Sigmoid colon (tissue), 7 donors: Measurements from ENCODE around the gene GMNN. TPM values are rescaled to one million over a fixed set of nuclear protein-coding genes. Genes with fewer than 3 reads are reported as not detected.

Experiments used
- DNase-seq: peaks from one replicate; pipeline ENCODE4 v3.0.0-alpha.2; 2019
- H3K27ac ChIP-seq, 4 donors: fragments of 200-600 bp; sonication (generic); one replicate each; pipeline ENCODE4 v1.5.1; 2016 to 2019; ENCODE audit warnings: mild to moderate bottlenecking in 1 of 4
- H3K27me3 ChIP-seq, 3 donors: fragments of 200-600 bp; sonication (generic); one replicate each; pipeline ENCODE4 v1.5.1; 2019; ENCODE audit warnings: mild to moderate bottlenecking in 1 of 3
- H3K36me3 ChIP-seq, 4 donors: fragments of 200-600 bp; sonication (generic); one replicate each; pipeline ENCODE4 v1.5.1; 2016 to 2019
- H3K4me1 ChIP-seq, 4 donors: fragments of 200-600 bp; sonication (generic); one replicate each; pipeline ENCODE4 v1.5.1; 2017 to 2019
- H3K4me3 ChIP-seq, 4 donors: fragments of 200-600 bp; sonication (generic); one replicate each; pipeline ENCODE4 v1.5.1; 2017 to 2019; ENCODE audit warnings: mild to moderate bottlenecking in 2 of 4, moderate library complexity in 1 of 4
- H3K9me3 ChIP-seq, 4 donors: fragments of 200-600 bp in 3 of 4; sonication (generic) in 3 of 4; one replicate each; pipeline versions ENCODE4 v1.5.1 to v1.6.1; 2013 to 2019
- CTCF ChIP-seq, 4 experiments: fragments of 450-650 bp in 3 of 4; fragments of 200-600 bp in 1 of 4; IDR thresholded peaks; one replicate each; pipeline ENCODE4 v1.5.1; 2016 to 2019; ENCODE audit warnings: antibody characterized with exemption in 4 of 4, mild to moderate bottlenecking in 3 of 4, moderate library complexity in 2 of 4
- EP300 ChIP-seq, 4 donors: sonication (generic); formaldehyde crosslinking; IDR thresholded peaks; one replicate each; pipeline ENCODE4 v1.6.1; 2017; ENCODE audit warnings: antibody characterized with exemption in 4 of 4
- POLR2A ChIP-seq, 2 donors: fragments of 450-650 bp; IDR thresholded peaks; one replicate each; pipeline ENCODE4 v1.6.1; 2016; ENCODE audit warnings: antibody characterized with exemption in 2 of 2, mild to moderate bottlenecking in 2 of 2, moderate library complexity in 2 of 2
- POLR2AphosphoS5 ChIP-seq, 4 donors: sonication (generic); formaldehyde crosslinking; IDR thresholded peaks; one replicate each; pipeline ENCODE4 v1.6.1; 2017; ENCODE audit warnings: antibody characterized with exemption in 4 of 4
- WGBS, 2 donors: extraction: QIAGEN DNeasy Blood & Tissue Kit; methylation state at CpG; one replicate each; pipeline ENCODE4 v1.1.7; 2013; 5-methylcytosine and 5-hydroxymethylcytosine counted together
- intact Hi-C: fragments of 100-400 bp; cut with DNase I; formaldehyde crosslinking; loops from one replicate; pipeline ENCODE4 v1.15.1; 2023
- polyA plus RNA-seq, 3 donors: library from polyadenylated mRNA; stranded (reverse); fragments of 200-250 nt; gene quantifications; one replicate each; pipeline ENCODE4 v1.2.3, GENCODE V29; 2013
- total RNA-seq, 4 donors: library from RNA; depleted of rRNA; stranded (reverse); fragments of >200 nt; gene quantifications; one replicate each; pipeline ENCODE4 v1.1.0, GENCODE V29; 2016
- donor health status: healthy with polysubstance abuse.
- donor health status: Bipolar disorder and iron deficiency.
- donor health status: healthy.

Gene GMNN
- total and polyA plus RNA-seq, 7 donors = 4.4 to 71.7 (median 9.7) TPM

GRCh38 chr6:24795106-24795505, 20.4 kb downstream of the GMNN start:
- 93 to 96% methylated on average over 2 of the region's 2 CpGs for WGBS, 2 donors
- H3K4me3 ChIP-seq = no peak overlapping the region
- H3K27me3 ChIP-seq = no peaks in the 10 kb centered on the region
- DNase-seq = no peak
- H3K27ac ChIP-seq = no peak overlapping the region
- no peak for TF ChIP-seq EP300 (IDR thresholded peaks at IDR 0.05)
- TF ChIP-seq POLR2A (IDR thresholded peaks at IDR 0.05) = no peak
- TF ChIP-seq CTCF (IDR thresholded peaks at IDR 0.05) = no peak
- TF ChIP-seq POLR2AphosphoS5 (IDR thresholded peaks at IDR 0.05) = no peak
- no peaks in the 10 kb centered on the region for H3K9me3 ChIP-seq
- H3K4me1 ChIP-seq = no peaks in the 10 kb centered on the region
- intact Hi-C loops = no loop called here
- H3K36me3 ChIP-seq = no peaks in the 10 kb centered on the region

- H3K4me1 ChIP-seq = no peaks in the 10 kb centered on the region
- no peak for DNase-seq
- H3K4me3 ChIP-seq = no peak overlapping the region
- no peaks in the 10 kb centered on the region for H3K27me3 ChIP-seq
- intact Hi-C loops = no loop called here
- H3K36me3 ChIP-seq = no peaks in the 10 kb centered on the region
- 96 to 97% methylated on average over 6 of the region's 6 CpGs for WGBS, 2 donors
- H3K27ac ChIP-seq = no peak overlapping the region
- TF ChIP-seq POLR2A (IDR thresholded peaks at IDR 0.05) (no peak), EP300 (IDR thresholded peaks at IDR 0.05) (no peak), POLR2AphosphoS5 (IDR thresholded peaks at IDR 0.05) (no peak), CTCF (IDR thresholded peaks at IDR 0.05) (no peak)
- H3K9me3 ChIP-seq = no peaks in the 10 kb centered on the region
Measured at GRCh38 chr6:24796616-24797290, 22.0 kb downstream of the GMNN start.

GRCh38 chr6:24797596-24798216, 23.0 kb downstream of the GMNN start:
- Histone ChIP-seq H3K27me3 (no peaks in the 10 kb centered on the region), H3K27ac (no peak overlapping the region), H3K4me3 (no peak overlapping the region), H3K4me1 (no peaks in the 10 kb centered on the region), H3K36me3 (no peaks in the 10 kb centered on the region), H3K9me3 (no peaks in the 10 kb centered on the region)
- 91 to 92% methylated on average over 6 of the region's 6 CpGs for WGBS, 2 donors
- DNase-seq = no peak
- intact Hi-C loops = no loop called here
- TF ChIP-seq POLR2AphosphoS5 (IDR thresholded peaks at IDR 0.05) = no peak
- TF ChIP-seq CTCF (IDR thresholded peaks at IDR 0.05) = no peak
- TF ChIP-seq EP300 (IDR thresholded peaks at IDR 0.05) = no peak
- no peak for TF ChIP-seq POLR2A (IDR thresholded peaks at IDR 0.05)

GRCh38 chr6:24798740-24799540, 24.2 kb downstream of the GMNN start, which contains the start of gene ARMH2:
TSS of gene ARMH2 (minus strand) at chr6:24798917. CDS start at chr6:24798857, 60 bp downstream.
- H3K9me3 ChIP-seq = no peaks in the 10 kb centered on the region
- peaks cover 0 to 5% (median 0%) of the 10 kb centered on the region in 4 donors for H3K36me3 ChIP-seq
- H3K27ac ChIP-seq = no peak within 1 kb of the TSS
- no peaks in the 10 kb centered on the region for H3K4me1 ChIP-seq
- no peak for DNase-seq
- no peaks in the 10 kb centered on the region for H3K27me3 ChIP-seq
- no peak for TF ChIP-seq CTCF (IDR thresholded peaks at IDR 0.05)
- TF ChIP-seq POLR2A (IDR thresholded peaks at IDR 0.05) = no peak
- TF ChIP-seq EP300 (IDR thresholded peaks at IDR 0.05) = no peak
- no peak for TF ChIP-seq POLR2AphosphoS5 (IDR thresholded peaks at IDR 0.05)
- intact Hi-C loops = no loop called here
- WGBS, 2 donors = 94 to 96% methylated on average over 13 of the region's 13 CpGs
- H3K4me3 ChIP-seq = no peak within 1 kb of the TSS
